Mucosa of gallbladder (tissue), 1 donor: Measurements from ENCODE around the gene UBQLNL. TPM values are rescaled to one million over a fixed set of nuclear protein-coding genes. Genes with fewer than 3 reads are reported as not detected.

Experiments
- DNase-seq: peaks from one replicate; pipeline ENCODE4 v3.0.0-alpha.2; 2020; ENCODE audit warnings: low spot score
- total RNA-seq: library from RNA; stranded (reverse); gene quantifications from one replicate; pipeline ENCODE4 v1.2.1, GENCODE V29; 2021
- donor health status: DM: no; HTN: no; CAD: no.

UBQLNL gene
- total RNA-seq, 1 donor from 2014 or later, result 0.69 TPM

GRCh38 chr11:5507933-5508305 lies 8.6 kb downstream of the UBQLNL start:
- no peak for DNase-seq

DNA sequence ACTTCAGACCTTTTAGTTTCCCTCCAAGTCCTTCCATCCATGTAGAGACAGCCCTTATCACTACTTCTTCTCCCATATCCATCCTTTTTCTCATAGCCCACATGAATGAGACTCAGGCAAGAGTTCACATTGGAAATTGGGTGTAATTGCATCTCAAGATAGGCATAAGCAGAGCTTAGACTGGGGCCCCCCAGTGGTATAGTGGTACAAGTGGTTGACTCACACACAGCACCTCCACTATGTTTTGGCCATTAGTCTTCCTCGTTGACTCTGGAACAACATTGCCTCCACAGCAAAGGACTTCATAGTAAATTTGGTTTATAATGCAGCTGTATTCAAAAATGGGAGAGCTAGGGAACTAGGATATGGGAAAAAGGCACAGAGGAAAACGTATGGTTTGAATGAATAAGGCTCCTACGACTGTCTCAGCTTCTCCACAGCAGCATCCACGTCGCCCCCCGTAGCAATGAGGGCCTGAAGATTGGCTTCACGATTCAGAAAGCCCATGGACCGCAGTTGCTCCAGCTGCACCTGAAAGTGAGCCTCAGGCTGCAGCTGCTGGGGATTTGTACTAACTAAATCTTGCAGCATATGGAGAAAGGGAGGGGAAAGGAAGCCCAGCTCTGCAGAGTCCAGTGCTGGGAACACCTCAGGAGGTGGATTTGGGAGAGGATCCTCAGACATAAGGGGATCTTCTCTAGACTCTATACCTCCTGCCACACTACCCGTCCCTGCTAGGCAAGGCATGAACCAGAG lies 9.1 kb downstream of the UBQLNL start:
- DNase-seq, result no peak

DNA sequence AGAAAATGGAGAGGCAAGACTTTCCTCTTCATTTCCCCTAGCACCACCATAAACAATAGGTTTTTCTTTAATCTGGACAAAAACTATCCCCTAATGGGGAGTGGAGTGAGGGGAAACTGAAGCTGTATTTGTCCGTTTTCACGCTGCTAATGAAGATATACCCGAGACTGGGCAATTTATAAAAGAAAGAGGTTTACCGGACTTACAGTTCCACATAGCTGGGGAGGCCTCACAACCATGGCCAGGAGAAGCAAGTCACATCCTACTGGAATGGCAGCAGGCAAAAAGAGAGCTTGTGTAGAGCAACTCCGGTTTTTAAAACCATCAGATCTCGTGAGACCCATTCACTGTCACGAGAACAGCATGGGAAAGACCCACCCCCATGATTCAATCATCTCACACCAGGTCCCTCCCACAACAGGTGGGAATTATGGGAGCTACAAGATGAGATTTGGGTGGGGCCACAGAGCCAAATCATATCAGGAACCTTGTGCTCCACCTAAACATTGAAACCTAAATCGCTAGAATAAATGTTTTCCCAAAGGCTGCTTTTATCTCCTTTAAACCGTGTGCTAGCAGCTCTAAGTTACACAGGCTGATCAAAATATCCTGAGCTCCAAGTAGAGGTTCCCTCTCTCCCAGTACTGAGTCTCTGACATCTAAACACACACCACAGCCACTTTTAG lies 11.0 kb downstream of the UBQLNL start:
- no peak for DNase-seq

DNA sequence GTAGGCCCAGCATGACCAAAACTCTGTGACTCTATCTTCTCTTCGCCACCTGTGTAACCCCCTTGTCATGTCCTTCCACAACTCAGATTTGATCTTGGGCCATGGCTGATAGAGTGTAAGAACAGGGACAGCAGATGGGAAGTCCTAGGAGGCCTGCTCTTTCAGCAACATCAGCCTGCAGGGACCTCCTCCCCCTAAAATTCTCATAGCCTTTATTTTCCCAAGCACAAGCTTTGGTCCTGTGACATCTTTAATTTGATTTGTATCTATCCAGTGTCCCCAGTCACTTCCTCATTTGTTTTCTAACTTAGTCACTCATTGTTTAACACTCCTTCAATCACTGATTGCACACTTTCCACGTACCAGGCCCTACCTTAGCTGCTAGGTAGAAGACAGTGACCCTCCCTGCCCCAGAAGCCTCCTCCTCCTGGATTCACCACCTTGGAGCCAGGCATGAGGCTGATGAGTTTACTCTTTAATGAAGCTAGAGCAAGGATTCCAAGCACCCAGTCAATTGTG lies 12.0 kb downstream of the UBQLNL start:
- DNase-seq, result no peak

DNA sequence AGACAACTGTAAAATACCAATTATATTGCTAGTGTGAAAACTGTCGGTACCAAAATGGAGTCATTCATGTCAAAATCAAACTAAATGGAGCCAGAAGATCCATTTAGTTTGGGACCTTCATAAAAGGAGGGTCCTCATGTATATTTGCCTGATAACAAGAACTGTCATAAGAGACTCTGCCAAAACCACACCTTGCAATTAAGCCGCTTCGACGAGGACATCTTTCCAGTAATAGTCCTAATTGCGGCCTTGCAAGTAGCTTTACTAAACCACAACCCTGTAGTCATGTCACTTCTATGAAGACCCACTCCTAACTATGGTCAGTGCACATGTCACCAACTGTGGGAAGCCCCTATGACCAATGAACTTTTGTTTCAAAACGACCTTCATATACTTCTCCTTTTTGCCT lies 16.1 kb downstream of the UBQLNL start:
- DNase-seq, result no peak

DNA sequence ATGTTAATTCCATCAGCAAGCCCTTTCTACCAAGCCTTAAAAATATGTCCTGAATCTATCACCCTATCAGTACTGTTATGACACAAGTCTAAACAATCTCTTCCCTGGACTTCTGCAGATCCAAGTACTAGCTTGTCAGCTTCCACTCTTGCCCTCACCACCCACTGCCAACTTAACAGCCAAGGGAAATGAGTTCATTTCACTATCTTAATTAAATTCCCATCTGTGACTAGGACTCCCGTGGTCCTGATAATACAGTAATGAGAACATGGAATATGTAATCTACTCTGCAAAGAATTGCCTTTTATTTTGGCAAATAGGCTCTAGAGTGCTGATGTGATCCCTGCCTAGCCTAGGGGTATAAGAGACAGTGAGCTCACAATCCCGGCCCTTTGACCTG lies 16.8 kb downstream of the UBQLNL start:
- DNase-seq, result no peak

- no peak for DNase-seq
Observed at GRCh38 chr11:5489576-5490357, 26.7 kb downstream of the UBQLNL start.

- DNase-seq, result no peak
Observed at GRCh38 chr11:5488798-5489399, 27.6 kb downstream of the UBQLNL start.

DNA sequence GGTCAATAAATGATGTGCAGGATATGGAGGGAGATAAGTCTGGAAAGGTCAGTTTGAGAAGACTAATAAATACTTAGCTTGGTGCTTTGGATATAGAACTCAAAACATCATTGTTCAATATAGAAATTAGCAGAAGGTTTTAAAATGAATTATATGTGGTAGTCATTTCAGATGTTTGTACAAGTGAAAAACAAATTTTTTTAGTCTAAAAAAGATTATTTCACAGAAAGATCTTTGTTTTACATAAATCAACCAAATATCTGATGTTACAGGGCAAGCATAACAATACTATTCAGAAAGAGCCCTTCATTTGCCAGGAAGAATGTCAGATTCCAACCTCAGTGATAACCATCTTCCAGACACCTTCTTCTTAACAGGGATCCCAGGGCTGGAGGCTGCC lies 28.1 kb downstream of the UBQLNL start, which contains the start of gene OR52D1:
Gene OR52D1, plus strand, starts transcription at position 301 of the 400 bp plus-strand sequence. Its CDS starts 22 bp downstream, at position 323.
- DNase-seq, result no peak

DNA sequence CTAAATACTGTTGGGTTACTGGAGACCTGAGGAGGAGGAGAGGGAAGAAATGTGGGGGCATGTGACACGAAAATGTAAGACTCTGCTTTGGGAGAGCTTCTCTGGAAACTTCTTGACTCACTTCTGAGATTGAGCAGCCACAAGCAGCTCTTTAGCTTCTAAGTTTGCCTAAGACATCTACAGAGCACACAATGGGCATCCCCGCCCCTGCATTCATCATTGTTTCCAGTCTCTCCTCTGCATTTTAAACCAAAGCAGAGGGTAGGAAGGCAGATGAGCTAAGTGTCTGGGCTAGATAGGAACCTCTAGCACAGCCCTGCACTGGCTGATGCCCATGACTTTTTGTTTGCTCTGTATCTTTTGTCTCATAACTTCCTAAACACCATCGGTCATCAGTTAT lies 30.1 kb downstream of the UBQLNL start:
- no peak for DNase-seq

DNA sequence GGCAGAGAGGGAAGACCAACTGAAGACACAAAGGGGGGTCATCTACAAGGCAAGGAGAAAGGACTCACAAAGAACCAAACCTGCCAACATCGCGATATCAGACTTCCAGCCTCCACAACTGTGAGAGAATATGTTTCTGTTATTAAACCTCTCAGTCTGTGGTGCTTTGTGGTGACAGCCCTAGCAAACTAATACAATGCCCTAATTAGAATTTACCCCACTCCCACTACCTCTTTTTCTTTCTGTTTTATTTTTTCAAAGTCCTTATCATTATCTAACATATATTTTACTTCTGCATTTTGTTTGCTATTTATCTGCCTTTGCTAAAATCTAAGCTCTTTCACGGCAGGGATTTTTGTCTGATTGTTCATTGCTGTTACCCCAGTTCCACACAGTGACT lies 30.5 kb downstream of the UBQLNL start:
- DNase-seq, result no peak

DNA sequence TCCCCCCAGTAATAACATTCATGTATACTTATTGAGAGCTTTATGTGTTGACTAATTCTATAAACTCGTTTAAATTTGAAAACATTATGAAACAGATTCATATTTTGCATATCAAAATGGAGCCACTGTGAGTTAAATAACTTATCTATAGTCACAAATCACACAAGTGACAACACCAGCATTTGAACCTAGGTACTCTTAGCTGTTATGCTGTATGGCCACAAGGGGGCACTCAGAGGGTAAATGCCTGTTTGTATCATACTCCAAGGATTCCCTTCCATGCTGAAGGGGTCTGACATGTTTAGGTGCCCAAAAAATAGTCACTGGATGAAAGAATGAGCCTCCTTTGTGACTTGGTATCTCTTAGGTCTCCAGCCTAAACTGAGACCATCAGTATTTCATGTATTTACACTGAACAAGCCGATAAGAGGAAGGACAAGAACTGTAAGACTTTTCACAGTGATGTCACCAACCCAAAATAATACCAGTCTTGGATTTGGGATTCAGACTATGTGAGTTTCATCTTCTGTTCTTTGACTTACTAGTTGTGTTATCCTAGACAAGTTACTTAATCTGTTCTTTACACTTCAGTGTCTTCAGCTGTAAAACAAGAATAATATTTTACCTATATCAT lies 40.2 kb downstream of the UBQLNL start:
- peak; percentile 29 for DNase-seq

GRCh38 chr11:5473921-5474320 lies 42.6 kb downstream of the UBQLNL start:
- no peak for DNase-seq

- DNase-seq, result no peak
Observed at GRCh38 chr11:5467527-5467926, 49.0 kb downstream of the UBQLNL start.

Other genes starting within 250 kb of the UBQLNL start
- 4.0 TPM for gene HBE1, start 246.8 kb downstream of the UBQLNL start, total RNA-seq
- 0.23 TPM for gene OR51B4, start 214.8 kb downstream of the UBQLNL start, total RNA-seq
- gene OR51B2, start 192.4 kb downstream of the UBQLNL start, total RNA-seq, result not detected
- gene OR51B5, start 173.2 kb downstream of the UBQLNL start, total RNA-seq, result 0.37 TPM
- gene OR51B6, start 165.2 kb downstream of the UBQLNL start, total RNA-seq, result not detected
- gene OR51M1, start 132.9 kb downstream of the UBQLNL start, total RNA-seq, result not detected
- not detected for gene OR51Q1, start 94.6 kb downstream of the UBQLNL start, total RNA-seq
- gene OR51I1, start 75.2 kb downstream of the UBQLNL start, total RNA-seq, result 0.23 TPM
- not detected for gene OR51I2, start 67.4 kb downstream of the UBQLNL start, total RNA-seq
- gene OR52D1, start 28.0 kb downstream of the UBQLNL start, total RNA-seq, result not detected
- 0.26 TPM for gene UBQLN3, start 6.7 kb downstream of the UBQLNL start, total RNA-seq
- gene OR52H1, start 31.8 kb upstream of the UBQLNL start, total RNA-seq, result not detected
- not detected for gene OR52B6, start 64.2 kb upstream of the UBQLNL start, total RNA-seq
- 2.1 TPM for gene TRIM6, start 79.9 kb upstream of the UBQLNL start, total RNA-seq
- gene TRIM34, start 108.3 kb upstream of the UBQLNL start, total RNA-seq, result 8.6 TPM
- 39.8 TPM for gene TRIM5, start 168.4 kb upstream of the UBQLNL start, total RNA-seq
- 43.9 TPM for gene TRIM22, start 173.1 kb upstream of the UBQLNL start, total RNA-seq
- gene OR56B1, start 219.7 kb upstream of the UBQLNL start, total RNA-seq, result not detected
- gene OR52N4, start 237.5 kb upstream of the UBQLNL start, total RNA-seq, result not detected